ENCODE data around the gene ZC3H10.
A peak's percentile ranks its signal among the peaks of the same experiment; 100 is the strongest.

ZC3H10 gene

DNA sequence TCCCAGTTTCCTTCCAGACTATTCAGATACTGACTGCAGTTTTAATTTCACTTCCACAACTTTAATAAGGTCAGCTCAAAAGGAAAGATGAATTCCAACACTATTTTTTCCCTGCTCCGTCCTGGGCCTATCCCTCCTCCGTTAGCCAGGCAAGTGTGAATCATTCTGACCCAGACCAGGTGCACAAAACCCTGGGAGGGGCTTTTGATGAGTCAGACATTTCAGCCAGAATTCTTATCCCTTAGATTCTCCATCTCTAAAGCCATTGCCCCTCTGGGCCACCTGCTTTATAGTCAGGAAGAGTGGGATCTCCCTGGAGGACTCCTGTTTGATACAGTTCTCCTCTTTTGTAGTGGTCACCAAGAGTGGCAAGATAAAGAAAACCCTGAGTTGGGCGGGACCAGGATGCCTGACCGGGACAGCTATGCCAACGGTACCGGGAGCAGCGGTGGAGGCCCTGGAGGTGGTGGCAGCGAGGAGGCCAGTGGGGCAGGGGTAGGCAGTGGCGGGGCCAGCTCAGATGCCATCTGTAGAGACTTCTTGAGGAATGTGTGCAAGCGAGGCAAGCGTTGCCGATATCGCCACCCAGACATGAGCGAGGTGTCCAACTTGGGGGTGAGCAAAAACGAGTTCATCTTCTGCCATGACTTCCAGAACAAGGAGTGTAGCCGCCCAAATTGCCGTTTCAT lies 2.2 kb downstream of the ZC3H10 start:
- TF ChIP-seq MYC (IDR thresholded peaks at IDR 0.05; ENCODE audit: low read depth, low read length): no peak
- TF ChIP-seq POLR2A (IDR thresholded peaks at IDR 0.05; ENCODE audit: extremely low read depth, insufficient read length): no peak
- DNase-seq (ENCODE audit: low read depth): no peak
- peak overlapping the region; percentile 71 for H3K4me3 ChIP-seq (ENCODE audit: low read depth, low read length)

DNA sequence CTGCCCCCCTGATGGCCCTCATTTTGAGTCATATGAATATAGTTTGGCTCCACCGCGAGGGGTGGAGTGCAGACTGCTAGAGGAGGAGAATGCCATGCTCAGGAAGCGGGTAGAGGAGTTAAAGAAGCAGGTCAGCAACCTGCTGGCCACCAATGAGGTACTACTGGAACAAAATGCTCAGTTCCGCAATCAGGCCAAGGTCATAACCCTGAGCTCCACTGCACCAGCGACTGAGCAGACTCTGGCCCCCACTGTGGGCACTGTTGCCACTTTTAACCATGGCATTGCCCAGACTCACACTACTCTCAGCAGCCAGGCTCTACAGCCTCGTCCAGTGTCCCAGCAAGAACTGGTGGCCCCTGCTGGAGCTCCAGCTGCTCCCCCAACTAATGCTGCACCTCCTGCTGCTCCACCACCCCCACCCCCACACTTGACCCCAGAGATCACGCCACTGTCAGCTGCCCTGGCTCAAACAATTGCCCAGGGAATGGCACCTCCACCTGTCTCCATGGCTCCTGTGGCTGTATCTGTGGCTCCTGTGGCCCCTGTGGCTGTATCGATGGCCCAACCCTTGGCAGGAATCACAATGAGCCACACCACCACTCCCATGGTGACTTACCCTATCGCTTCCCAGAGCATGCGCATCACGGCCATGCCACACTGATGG lies 3.3 kb downstream of the ZC3H10 start:
- no peak overlapping the region for H3K4me3 ChIP-seq (ENCODE audit: low read depth, low read length)
- no peak for DNase-seq (ENCODE audit: low read depth)
- TF ChIP-seq, protein P1, sequence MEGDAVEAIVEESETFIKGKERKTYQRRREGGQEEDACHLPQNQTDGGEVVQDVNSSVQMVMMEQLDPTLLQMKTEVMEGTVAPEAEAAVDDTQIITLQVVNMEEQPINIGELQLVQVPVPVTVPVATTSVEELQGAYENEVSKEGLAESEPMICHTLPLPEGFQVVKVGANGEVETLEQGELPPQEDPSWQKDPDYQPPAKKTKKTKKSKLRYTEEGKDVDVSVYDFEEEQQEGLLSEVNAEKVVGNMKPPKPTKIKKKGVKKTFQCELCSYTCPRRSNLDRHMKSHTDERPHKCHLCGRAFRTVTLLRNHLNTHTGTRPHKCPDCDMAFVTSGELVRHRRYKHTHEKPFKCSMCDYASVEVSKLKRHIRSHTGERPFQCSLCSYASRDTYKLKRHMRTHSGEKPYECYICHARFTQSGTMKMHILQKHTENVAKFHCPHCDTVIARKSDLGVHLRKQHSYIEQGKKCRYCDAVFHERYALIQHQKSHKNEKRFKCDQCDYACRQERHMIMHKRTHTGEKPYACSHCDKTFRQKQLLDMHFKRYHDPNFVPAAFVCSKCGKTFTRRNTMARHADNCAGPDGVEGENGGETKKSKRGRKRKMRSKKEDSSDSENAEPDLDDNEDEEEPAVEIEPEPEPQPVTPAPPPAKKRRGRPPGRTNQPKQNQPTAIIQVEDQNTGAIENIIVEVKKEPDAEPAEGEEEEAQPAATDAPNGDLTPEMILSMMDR (IDR thresholded peaks at IDR 0.05; ENCODE audit: low read depth, low read length): no peak
- TF ChIP-seq MYC (IDR thresholded peaks at IDR 0.05; ENCODE audit: low read depth, low read length): no peak
- TF ChIP-seq, protein P2, sequence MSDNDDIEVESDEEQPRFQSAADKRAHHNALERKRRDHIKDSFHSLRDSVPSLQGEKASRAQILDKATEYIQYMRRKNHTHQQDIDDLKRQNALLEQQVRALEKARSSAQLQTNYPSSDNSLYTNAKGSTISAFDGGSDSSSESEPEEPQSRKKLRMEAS (IDR thresholded peaks at IDR 0.05; ENCODE audit: low read depth, low read length): no peak
- no peak for TF ChIP-seq POLR2A (IDR thresholded peaks at IDR 0.05; ENCODE audit: extremely low read depth, insufficient read length)

DNA sequence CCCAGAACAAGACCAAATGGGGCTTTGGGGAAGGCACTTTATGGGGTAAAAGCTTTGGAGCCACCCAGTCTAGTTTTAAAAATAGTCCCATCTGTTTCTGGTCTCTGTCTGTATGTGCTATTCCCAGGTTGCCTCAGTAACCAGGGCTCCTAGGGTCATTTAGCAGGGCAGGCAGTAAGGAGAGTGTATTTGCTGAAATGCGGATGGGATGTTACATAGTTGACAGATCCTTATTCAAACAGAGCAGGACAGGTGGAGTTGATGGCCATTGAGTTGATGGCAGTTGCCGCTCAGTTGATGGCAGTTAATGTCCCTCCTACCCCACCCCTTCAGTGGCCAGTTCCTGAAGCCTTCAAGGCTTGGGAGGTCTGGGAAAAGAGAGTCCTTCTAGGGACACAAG lies 4.6 kb downstream of the ZC3H10 start:
- DNase-seq (ENCODE audit: low read depth): no peak
- H3K4me3 ChIP-seq (ENCODE audit: low read depth, low read length): no peak overlapping the region
- TF ChIP-seq, protein P1 (IDR thresholded peaks at IDR 0.05; ENCODE audit: low read depth, low read length): no peak
- TF ChIP-seq POLR2A (IDR thresholded peaks at IDR 0.05; ENCODE audit: extremely low read depth, insufficient read length) (no peak), MYC (IDR thresholded peaks at IDR 0.05; ENCODE audit: low read depth, low read length) (no peak)
- TF ChIP-seq, protein P2 (IDR thresholded peaks at IDR 0.05; ENCODE audit: low read depth, low read length): no peak

DNA sequence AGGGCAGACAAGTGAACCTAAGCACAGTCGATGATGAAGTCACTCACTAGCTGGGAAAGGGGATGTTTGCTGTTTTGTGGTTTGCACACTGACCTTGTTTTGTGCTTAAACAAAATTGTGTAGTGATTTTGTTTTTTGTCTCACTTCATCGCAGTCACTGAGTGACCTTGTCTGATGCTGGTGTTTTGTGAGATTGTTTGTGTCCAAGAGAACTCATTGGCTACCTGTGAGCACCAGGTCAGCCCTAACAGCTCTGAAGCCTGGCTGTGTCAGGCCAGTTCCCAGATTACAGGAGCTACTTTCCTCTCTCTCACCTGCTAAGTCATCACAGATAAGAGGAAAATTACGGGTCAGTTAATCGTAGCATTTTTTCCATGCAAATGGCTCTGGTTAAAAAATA lies 6.1 kb downstream of the ZC3H10 start:
- TF ChIP-seq, protein P2 (IDR thresholded peaks at IDR 0.05; ENCODE audit: low read depth, low read length): no peak
- TF ChIP-seq POLR2A (IDR thresholded peaks at IDR 0.05; ENCODE audit: extremely low read depth, insufficient read length) (no peak), MYC (IDR thresholded peaks at IDR 0.05; ENCODE audit: low read depth, low read length) (no peak)
- TF ChIP-seq, protein P1 (IDR thresholded peaks at IDR 0.05; ENCODE audit: low read depth, low read length): no peak
- no peak overlapping the region for H3K4me3 ChIP-seq (ENCODE audit: low read depth, low read length)
- no peak for DNase-seq (ENCODE audit: low read depth)

DNA sequence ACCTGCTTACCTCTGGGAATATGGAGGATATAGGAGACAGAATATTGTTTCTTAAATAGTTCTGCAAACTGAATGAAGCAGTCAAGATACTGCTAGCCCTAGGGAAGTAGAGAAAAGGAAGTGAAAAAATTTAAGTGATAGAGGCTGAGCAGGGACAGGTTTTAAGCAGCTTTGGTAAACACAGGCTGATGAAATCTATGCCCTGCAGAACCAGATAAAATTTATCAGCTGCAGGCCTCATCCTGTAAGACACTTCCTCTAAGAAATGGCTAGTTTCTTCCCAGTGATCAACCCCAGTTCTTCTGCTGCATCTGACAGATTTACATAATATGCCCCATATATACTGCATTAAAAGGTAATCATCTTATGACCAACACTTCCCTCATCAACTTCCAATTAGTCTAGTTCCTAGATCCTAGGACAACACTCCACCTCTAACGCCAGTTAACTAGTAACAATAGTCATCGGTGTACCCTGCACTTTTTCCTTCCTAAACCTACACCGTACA lies 8.7 kb downstream of the ZC3H10 start:
- TF ChIP-seq, protein P1 (IDR thresholded peaks at IDR 0.05; ENCODE audit: low read depth, low read length): no peak
- TF ChIP-seq POLR2A (IDR thresholded peaks at IDR 0.05; ENCODE audit: extremely low read depth, insufficient read length) (no peak), MYC (IDR thresholded peaks at IDR 0.05; ENCODE audit: low read depth, low read length) (no peak)
- TF ChIP-seq, protein P2 (IDR thresholded peaks at IDR 0.05; ENCODE audit: low read depth, low read length): no peak
- H3K4me3 ChIP-seq (ENCODE audit: low read depth, low read length): peak overlapping the region; percentile 59
- peak; percentile 83 for DNase-seq (ENCODE audit: low read depth)

DNA sequence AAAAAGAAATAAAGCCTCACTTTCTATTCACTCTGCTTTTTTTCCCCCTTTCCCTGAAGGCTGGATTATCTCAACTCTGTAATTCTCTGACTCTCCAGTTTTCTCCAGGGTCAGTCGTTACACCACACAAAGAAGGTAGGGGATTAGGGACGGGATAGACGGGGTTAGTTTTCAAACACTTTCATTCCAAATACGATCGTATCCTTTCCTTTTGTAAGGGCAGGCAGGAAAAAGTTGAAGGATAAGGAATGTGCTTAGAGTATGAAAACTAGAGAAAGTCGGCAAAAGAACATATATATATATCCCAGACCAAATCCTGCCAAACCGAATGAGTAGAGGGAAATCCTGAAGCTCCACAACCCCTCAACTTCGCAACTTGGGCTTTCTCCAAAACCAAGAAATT lies 9.4 kb downstream of the ZC3H10 start:
- no peak for DNase-seq (ENCODE audit: low read depth)
- peak overlapping the region; percentile 59 for H3K4me3 ChIP-seq (ENCODE audit: low read depth, low read length)
- TF ChIP-seq, protein P2 (IDR thresholded peaks at IDR 0.05; ENCODE audit: low read depth, low read length): no peak
- TF ChIP-seq, protein P1 (IDR thresholded peaks at IDR 0.05; ENCODE audit: low read depth, low read length): no peak
- TF ChIP-seq MYC (IDR thresholded peaks at IDR 0.05; ENCODE audit: low read depth, low read length) (no peak), POLR2A (IDR thresholded peaks at IDR 0.05; ENCODE audit: extremely low read depth, insufficient read length) (no peak)

Data from NB4 (cell line).